LNCAP (cell line): ENCODE measurements around the gene STX19.

Experiments used
- TF ChIP-seq, protein P1 (sequence below): fragments of 450-650 bp; IDR thresholded peaks from 2 replicates; pipeline ENCODE4 v1.5.1; 2017; ENCODE audit warnings: mild to moderate bottlenecking

STX19 gene

DNA sequence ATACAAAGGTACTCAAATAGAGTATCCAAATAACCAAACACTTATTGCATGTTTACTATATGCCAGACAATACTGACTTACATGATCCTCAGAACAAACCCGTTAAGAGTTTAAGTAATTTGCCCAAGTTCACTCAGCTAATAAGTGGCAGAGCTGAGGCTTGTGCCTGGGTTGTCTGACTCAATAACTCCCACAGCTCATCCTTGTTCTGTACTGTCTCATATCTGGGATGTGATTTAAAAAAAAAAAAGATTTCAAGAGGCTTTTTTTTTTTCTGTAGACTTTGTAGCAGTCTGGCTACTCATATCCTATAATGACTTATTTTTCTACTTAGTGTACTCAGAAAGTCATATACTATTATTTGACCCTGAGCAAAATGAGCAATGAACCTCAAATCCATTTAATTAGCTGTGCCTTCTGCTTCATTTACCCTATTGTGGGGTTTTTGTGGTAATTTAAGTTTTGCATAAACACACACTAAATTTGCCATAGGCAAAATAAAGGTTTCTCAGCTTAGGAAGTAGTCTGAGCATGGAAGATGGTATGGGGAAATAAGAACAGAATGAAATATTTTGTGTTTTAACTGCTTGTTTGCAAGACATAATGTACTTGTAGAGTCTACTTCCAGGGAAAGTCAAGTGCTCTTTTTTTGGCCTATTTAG, 37.6 kb upstream of the STX19 start:
- TF ChIP-seq, protein P1, sequence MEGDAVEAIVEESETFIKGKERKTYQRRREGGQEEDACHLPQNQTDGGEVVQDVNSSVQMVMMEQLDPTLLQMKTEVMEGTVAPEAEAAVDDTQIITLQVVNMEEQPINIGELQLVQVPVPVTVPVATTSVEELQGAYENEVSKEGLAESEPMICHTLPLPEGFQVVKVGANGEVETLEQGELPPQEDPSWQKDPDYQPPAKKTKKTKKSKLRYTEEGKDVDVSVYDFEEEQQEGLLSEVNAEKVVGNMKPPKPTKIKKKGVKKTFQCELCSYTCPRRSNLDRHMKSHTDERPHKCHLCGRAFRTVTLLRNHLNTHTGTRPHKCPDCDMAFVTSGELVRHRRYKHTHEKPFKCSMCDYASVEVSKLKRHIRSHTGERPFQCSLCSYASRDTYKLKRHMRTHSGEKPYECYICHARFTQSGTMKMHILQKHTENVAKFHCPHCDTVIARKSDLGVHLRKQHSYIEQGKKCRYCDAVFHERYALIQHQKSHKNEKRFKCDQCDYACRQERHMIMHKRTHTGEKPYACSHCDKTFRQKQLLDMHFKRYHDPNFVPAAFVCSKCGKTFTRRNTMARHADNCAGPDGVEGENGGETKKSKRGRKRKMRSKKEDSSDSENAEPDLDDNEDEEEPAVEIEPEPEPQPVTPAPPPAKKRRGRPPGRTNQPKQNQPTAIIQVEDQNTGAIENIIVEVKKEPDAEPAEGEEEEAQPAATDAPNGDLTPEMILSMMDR, result no peak

DNA sequence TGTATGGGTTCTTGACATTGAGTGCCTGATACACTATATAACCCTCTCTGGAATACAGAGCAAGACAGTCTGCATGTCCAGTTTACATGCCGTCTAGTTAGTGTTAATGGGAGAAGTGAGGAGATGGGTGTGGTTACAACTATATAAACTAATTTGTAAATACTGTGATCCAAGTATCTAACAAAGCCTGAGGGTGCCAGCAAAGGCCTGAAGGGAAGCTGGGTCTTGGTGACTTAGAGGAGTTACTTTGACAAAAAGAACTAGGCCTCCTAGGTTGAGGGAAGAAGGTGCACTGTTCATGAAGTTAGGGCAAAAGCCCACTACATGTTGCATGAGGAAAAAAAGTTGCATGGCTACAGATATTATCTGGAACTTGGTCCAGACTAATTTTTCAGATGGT, 36.7 kb upstream of the STX19 start:
- TF ChIP-seq, protein P1, result no peak

- TF ChIP-seq, protein P1, result no peak
Measured at GRCh38 chr3:94064243-94064860, 36.0 kb upstream of the STX19 start.

- TF ChIP-seq, protein P1, result no peak
Measured at GRCh38 chr3:94063496-94064119, 35.2 kb upstream of the STX19 start.

- TF ChIP-seq, protein P1, result no peak
Measured at GRCh38 chr3:94062513-94063404, 34.4 kb upstream of the STX19 start, which contains the start of the genes DHFR2 and NSUN3. DHFR2 (minus strand) TSS chr3:94062916; CDS start chr3:94061511, 1,405 bp downstream. NSUN3 (plus strand) TSS chr3:94063061; CDS start chr3:94063127, 66 bp downstream.

DNA sequence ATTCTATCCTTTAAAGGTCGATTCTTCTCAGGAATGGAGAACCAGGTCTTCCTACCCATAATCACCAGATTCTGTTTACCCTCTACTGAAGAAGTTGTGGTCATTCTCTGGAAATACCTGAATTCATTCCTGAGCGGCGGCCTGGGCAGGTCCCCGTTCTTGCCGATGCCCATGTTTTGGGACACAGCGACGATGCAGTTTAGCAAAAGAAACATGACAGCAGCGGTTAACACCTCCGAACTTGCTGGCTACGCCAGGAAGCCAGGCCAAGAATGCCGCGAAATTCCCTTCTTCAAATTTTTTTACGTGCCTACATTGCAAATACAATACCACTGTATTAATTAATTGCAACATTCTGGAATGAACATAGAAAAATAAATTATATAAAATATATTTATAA, 32.9 kb upstream of the STX19 start:
- TF ChIP-seq, protein P1, result no peak

GRCh38 chr3:94050546-94050945, 22.1 kb upstream of the STX19 start:
- TF ChIP-seq, protein P1, result no peak
